Measurements from ENCODE around the gene MSN.

DNA sequence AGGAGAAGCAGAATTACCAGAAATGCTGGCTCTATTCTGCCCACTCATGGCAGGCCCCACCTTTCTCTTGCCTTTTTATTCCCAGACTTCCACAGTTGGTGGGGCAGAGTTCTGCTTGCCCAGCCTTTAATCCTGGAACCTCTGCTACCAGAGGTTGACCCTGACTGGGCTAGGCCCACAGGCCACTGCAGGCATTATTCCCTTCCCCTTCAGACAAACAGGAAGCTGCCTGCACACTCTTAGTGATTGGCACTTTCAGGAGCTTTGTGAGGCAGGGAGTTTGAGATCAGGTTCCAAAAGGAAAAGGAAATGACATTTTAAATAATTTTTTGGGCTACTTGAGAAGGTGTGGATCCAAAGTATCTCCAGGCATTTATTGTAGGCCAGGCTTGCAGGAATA lies 18.8 kb downstream of the MSN start:
- TF ChIP-seq, protein P1, sequence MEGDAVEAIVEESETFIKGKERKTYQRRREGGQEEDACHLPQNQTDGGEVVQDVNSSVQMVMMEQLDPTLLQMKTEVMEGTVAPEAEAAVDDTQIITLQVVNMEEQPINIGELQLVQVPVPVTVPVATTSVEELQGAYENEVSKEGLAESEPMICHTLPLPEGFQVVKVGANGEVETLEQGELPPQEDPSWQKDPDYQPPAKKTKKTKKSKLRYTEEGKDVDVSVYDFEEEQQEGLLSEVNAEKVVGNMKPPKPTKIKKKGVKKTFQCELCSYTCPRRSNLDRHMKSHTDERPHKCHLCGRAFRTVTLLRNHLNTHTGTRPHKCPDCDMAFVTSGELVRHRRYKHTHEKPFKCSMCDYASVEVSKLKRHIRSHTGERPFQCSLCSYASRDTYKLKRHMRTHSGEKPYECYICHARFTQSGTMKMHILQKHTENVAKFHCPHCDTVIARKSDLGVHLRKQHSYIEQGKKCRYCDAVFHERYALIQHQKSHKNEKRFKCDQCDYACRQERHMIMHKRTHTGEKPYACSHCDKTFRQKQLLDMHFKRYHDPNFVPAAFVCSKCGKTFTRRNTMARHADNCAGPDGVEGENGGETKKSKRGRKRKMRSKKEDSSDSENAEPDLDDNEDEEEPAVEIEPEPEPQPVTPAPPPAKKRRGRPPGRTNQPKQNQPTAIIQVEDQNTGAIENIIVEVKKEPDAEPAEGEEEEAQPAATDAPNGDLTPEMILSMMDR (IDR thresholded peaks at IDR 0.05 in 4 of 5, conservative IDR thresholded peaks at IDR 0.05 in 1 of 5): no peak
- TF ChIP-seq POLR2A (IDR thresholded peaks at IDR 0.05): no peak

Data from gastrocnemius medialis (tissue), 4 donors.